SJSA1 (cell line): Measurements from ENCODE around the gene GABRA5. TPM values are rescaled to one million over a fixed set of nuclear protein-coding genes. Genes with fewer than 3 reads are reported as not detected.
"Not testable (repeated sequence)": the region's sequence is repeated elsewhere in the genome, so short reads cannot be mapped to it uniquely, and the experiment has no call there.

Experiments
- DNase-seq, 2 experiments: peaks; one replicate each; pipeline ENCODE4 v3.0.0-alpha.2; 2015 to 2020; ENCODE audit warnings: low spot score in 2 of 2, low read depth in 1 of 2
- H3K27ac ChIP-seq: fragments of 250-450 bp; sonication (Bioruptor Pico); 2 replicates; pipeline ENCODE4 v1.5.1; 2020; ENCODE audit warnings: mild to moderate bottlenecking, moderate library complexity
- H3K27me3 ChIP-seq: fragments of 250-450 bp; sonication (Bioruptor Pico); replicated peaks from 2 replicates; pipeline ENCODE4 v1.5.1; 2020; ENCODE audit warnings: mild to moderate bottlenecking, moderate library complexity
- H3K36me3 ChIP-seq: fragments of 250-450 bp; sonication (Bioruptor Pico); 2 replicates; pipeline ENCODE4 v1.5.1; 2020; ENCODE audit warnings: mild to moderate bottlenecking
- H3K4me1 ChIP-seq: fragments of 250-450 bp; sonication (Bioruptor Pico); replicated peaks from 2 replicates; pipeline ENCODE4 v1.6.1; 2021; ENCODE audit warnings: mild to moderate bottlenecking
- H3K4me3 ChIP-seq: fragments of 250-450 bp; sonication (Bioruptor Pico); 2 replicates; pipeline ENCODE4 v1.5.1; 2020; ENCODE audit warnings: mild to moderate bottlenecking
- H3K9me3 ChIP-seq: fragments of 250-450 bp; sonication (Bioruptor Pico); replicated peaks from 2 replicates; pipeline ENCODE4 v1.5.1; 2020; ENCODE audit warnings: mild to moderate bottlenecking
- total RNA-seq: library from RNA; depleted of rRNA; stranded (reverse); fragments of >200 nt; shearing (Covaris generic); gene quantifications from 2 replicates; pipeline ENCODE4 v1.2.3, GENCODE V29; 2014

GABRA5 gene
- total RNA-seq, 1 experiment from 2014 or later, result not detected

- Histone ChIP-seq H3K36me3 (no peaks in the 10 kb centered on the region), H3K9me3 (no peaks in the 10 kb centered on the region), H3K4me3 (no peak overlapping the region), H3K27me3 (no peaks in the 10 kb centered on the region), H3K27ac (no peak overlapping the region), H3K4me1 (0 out of 2 replicates have a peak, but pooled peaks cover 1% of the 10 kb centered on the region)
- DNase-seq, result no peak
Observed at GRCh38 chr15:26886566-26886965, 19.7 kb downstream of the GABRA5 start.

GRCh38 chr15:26887926-26888666 is 21.2 kb downstream of the GABRA5 start:
- Histone ChIP-seq H3K4me1 (0 out of 2 replicates have a peak, but pooled peaks cover 3% of the 10 kb centered on the region), H3K9me3 (no peaks in the 10 kb centered on the region), H3K36me3 (no peaks in the 10 kb centered on the region), H3K4me3 (no peak overlapping the region), H3K27me3 (no peaks in the 10 kb centered on the region), H3K27ac (no peak overlapping the region)
- DNase-seq, result no peak

GRCh38 chr15:26888761-26889160 is 21.9 kb downstream of the GABRA5 start:
- 0 out of 2 replicates have a peak, but pooled peaks cover 3% of the 10 kb centered on the region for H3K4me1 ChIP-seq
- no peaks in the 10 kb centered on the region for H3K27me3 ChIP-seq
- no peaks in the 10 kb centered on the region for H3K9me3 ChIP-seq
- no peak for DNase-seq
- H3K36me3 ChIP-seq, result no peaks in the 10 kb centered on the region
- H3K27ac ChIP-seq, result no peak overlapping the region
- no peak overlapping the region for H3K4me3 ChIP-seq

DNA sequence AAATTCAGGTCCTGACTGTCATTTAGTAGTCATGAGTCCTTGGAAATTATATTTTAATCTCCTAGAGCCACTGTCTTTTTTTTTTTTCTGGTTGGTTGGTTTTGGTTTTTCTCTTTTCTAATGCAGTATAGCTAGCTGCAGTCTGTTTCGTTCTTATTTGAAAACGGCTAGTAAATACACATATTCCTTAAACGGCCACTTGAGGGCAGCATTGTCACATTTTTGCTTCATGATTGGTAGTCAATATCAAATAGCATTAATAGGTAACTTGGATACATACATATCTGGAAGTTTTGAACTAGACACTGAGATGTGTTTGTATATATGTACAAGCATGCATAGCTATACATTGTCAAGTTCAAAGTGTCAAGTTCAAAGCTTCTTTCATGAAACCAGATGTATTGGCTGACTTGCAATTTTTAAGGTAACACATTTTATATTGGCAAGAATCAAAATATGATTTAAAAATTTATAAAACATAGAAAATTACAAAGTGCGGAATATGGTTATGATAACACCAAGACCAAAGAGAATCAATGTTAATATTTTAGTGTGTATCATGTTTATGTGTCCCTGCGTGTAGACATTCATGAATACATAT is 22.5 kb downstream of the GABRA5 start:
- H3K9me3 ChIP-seq, result no peaks in the 10 kb centered on the region
- H3K27ac ChIP-seq, result no peak overlapping the region
- H3K4me1 ChIP-seq, result 0 out of 2 replicates have a peak, but pooled peaks cover 3% of the 10 kb centered on the region
- no peaks in the 10 kb centered on the region for H3K36me3 ChIP-seq
- DNase-seq, result peak in 1 of 2 experiments; percentile 37
- H3K27me3 ChIP-seq, result no peaks in the 10 kb centered on the region
- H3K4me3 ChIP-seq, result no peak overlapping the region

DNA sequence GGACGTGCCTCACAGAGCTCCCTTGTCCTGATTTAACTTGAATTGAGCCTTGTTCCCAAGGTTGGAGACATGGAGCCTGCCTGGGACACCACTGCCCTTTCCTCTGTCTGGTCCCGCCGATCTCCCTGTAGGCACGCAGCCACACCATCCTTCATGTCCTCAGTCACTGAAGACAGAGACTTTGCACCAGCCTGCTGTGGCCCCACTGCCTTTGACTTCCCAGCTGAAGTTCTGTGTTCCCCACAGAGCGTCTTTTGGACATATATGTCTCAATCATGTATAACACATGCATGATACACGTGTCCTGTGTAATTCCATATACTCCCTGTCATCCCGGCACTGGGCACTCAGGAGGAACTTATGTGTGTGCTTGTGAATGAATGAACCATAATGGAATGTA is 23.6 kb downstream of the GABRA5 start:
- Histone ChIP-seq H3K27me3 (no peaks in the 10 kb centered on the region), H3K27ac (no peak overlapping the region)
- no peak for DNase-seq

DNA sequence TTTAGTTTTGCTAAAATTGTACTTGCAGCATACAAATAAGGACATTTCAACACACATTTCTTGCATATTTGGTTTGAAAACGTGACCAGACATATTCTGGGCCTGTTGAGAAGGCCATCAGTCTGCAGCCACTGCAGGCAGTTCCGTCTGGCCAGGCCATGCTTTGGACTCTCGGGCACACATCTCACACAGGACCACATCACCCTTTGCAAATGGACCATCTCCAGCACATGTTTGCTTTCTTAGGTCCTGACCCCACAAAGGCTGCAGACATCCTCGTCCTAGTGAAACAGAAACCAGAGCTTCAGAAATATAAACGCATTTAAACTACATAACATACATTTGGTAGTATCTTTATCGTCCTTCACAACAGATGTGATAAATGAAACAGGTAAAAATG is 24.1 kb downstream of the GABRA5 start:
- H3K4me1 ChIP-seq, result 0 out of 2 replicates have a peak, but pooled peaks cover 3% of the 10 kb centered on the region
- H3K4me3 ChIP-seq, result no peak overlapping the region
- no peak for DNase-seq

More for the DNA sequence above, 23.6 kb downstream of the GABRA5 start:
- Histone ChIP-seq H3K9me3 (no peaks in the 10 kb centered on the region), H3K4me1 (0 out of 2 replicates have a peak, but pooled peaks cover 3% of the 10 kb centered on the region), H3K36me3 (no peaks in the 10 kb centered on the region), H3K4me3 (no peak overlapping the region)

DNA sequence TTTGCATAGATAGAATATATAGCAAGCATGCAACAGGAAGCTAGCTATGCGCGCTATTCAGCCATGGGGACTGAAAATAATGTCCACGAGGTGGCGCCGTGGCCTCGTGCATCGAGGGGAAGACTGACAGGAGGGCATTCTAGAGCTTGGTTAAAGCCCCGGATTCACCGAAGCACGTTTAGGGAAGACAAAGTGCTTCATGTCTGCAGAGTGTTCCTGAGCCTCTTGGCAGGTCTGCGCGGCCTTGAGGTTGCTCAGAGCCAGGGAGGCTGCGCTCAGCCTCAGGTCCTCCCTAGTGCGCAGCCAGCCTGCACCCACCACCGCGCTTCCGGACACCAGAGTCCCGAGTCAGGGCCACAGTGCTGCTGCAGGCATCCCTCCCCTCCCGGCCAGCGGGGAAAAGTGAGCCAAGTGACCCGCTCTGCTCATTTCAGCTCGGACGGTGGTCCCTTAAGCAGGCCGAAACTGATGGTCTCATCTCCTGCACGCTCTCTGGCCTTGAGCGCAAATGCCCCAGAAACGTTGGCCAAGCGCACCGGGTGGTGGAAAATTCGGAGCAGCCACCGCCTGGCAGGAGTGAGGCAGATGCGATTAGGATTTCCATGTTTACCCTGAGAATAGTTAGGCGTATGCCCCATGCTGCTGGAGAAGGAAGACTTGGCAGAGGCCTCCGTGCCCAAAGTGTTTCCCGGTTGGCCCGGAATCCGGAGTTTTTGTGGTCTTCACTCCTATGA is 24.8 kb downstream of the GABRA5 start:
- Histone ChIP-seq H3K36me3 (no peaks in the 10 kb centered on the region), H3K4me3 (no peak overlapping the region), H3K4me1 (0 out of 2 replicates have a peak, but pooled peaks cover 3% of the 10 kb centered on the region), H3K27me3 (no peaks in the 10 kb centered on the region), H3K9me3 (no peaks in the 10 kb centered on the region), H3K27ac (no peak overlapping the region)
- peak; percentile 24 to 51 for DNase-seq

More for the DNA sequence above, 24.1 kb downstream of the GABRA5 start:
- H3K27me3 ChIP-seq, result no peaks in the 10 kb centered on the region
- no peak overlapping the region for H3K27ac ChIP-seq
- H3K9me3 ChIP-seq, result no peaks in the 10 kb centered on the region
- H3K36me3 ChIP-seq, result no peaks in the 10 kb centered on the region

- no peak overlapping the region for H3K4me3 ChIP-seq
- DNase-seq, result no peak
Observed at GRCh38 chr15:26892182-26892518, 25.3 kb downstream of the GABRA5 start.

DNA sequence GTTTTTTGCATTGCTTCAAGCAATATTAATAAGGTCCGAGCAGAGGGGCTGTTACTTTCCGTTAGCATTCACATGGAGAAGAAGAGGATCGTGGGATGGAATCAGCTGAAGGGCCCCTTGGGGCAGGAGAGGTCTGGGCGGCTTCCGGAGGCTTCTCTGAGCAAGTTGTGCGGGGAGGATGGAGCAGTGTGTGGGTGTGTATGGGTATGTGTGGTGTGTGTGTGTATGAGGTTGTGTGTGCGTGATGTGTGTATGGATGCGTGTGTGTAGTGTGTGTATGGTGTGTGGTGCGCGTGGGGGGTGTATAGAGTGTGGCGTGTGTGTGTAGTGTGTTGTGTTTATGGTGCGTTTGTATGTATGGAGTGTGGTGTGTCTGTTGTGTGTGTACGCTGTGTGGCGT is 25.8 kb downstream of the GABRA5 start:
- H3K9me3 ChIP-seq, result no peaks in the 10 kb centered on the region
- no peak overlapping the region for H3K4me3 ChIP-seq
- H3K36me3 ChIP-seq, result no peaks in the 10 kb centered on the region
- 0 out of 2 replicates have a peak, but pooled peaks cover 3% of the 10 kb centered on the region for H3K4me1 ChIP-seq
- H3K27ac ChIP-seq, result no peak overlapping the region
- no peak for DNase-seq
- H3K27me3 ChIP-seq, result no peaks in the 10 kb centered on the region

More at GRCh38 chr15:26892182-26892518, 25.3 kb downstream of the GABRA5 start:
- no peaks in the 10 kb centered on the region for H3K9me3 ChIP-seq
- H3K27ac ChIP-seq, result no peak overlapping the region
- H3K27me3 ChIP-seq, result no peaks in the 10 kb centered on the region
- 0 out of 2 replicates have a peak, but pooled peaks cover 3% of the 10 kb centered on the region for H3K4me1 ChIP-seq
- no peaks in the 10 kb centered on the region for H3K36me3 ChIP-seq

DNA sequence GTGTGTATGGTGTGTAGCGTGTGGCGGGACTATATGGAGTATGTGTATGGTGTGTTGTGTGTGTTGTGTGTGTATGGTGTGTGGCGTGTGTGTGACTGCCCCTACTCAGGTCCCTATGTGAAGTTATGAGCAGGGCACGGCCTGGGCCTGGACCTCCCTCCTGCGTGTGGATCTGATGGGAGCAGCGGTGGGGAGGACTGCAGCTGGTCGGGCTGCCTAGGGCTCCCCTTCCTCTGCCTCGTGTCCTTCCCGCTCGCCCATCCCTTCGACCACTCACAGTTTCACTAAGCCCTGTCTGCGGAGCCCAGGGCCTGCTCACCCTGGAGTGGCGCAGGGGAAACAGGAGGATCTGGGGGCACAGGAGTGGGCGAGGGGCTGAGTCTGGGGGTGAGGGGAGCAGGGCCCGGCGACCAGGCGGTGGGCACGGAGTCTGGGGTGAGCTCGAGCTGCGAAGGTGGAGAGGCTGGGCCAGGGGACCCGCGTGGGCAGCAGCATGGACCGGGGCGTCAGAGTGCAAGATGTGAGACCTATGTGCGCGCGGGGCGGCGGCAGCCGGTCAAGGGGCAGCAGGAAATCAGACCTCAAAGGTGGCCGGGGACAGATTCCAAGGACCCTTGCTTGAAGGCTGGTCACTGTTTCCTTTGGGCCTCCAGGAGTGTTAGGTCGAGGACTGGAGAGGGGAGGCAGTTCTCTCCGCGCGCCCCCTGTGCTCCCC is 26.6 kb downstream of the GABRA5 start:
- no peaks in the 10 kb centered on the region for H3K36me3 ChIP-seq
- no peak overlapping the region for H3K4me3 ChIP-seq
- no peaks in the 10 kb centered on the region for H3K27me3 ChIP-seq
- H3K9me3 ChIP-seq, result no peaks in the 10 kb centered on the region
- no peak overlapping the region for H3K27ac ChIP-seq
- DNase-seq, result peak in 1 of 2 experiments; percentile 34
- H3K4me1 ChIP-seq, result 0 out of 2 replicates have a peak, but pooled peaks cover 3% of the 10 kb centered on the region

DNA sequence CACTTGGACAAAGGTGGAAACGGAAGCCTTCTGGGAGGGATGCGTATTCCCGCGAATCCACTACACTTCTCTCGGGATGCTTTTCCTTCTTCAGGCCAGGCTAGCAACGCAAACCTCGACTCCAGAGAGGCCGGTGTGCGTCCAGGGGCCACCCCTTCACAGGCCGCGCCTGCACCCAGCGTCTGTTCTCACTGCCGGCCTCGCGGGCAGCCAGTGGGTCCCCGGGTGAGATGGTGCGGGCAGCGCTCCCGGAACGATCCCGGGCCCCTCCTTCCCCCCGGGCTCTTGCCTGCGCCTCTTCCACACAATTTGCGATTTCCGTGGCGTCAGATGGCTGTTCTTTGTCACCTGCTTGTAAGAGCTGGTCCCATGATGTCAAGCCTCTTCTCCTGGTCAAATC is 27.3 kb downstream of the GABRA5 start:
- no peak for DNase-seq
- Histone ChIP-seq H3K27ac (no peak overlapping the region), H3K27me3 (no peaks in the 10 kb centered on the region), H3K4me3 (no peak overlapping the region), H3K9me3 (no peaks in the 10 kb centered on the region), H3K4me1 (0 out of 2 replicates have a peak, but pooled peaks cover 3% of the 10 kb centered on the region), H3K36me3 (no peaks in the 10 kb centered on the region)

GRCh38 chr15:26895346-26895745 is 28.5 kb downstream of the GABRA5 start:
- not testable (repeated sequence) for H3K9me3 ChIP-seq, H3K36me3 ChIP-seq, H3K4me1 ChIP-seq, H3K27me3 ChIP-seq, H3K4me3 ChIP-seq, DNase-seq, H3K27ac ChIP-seq

DNA sequence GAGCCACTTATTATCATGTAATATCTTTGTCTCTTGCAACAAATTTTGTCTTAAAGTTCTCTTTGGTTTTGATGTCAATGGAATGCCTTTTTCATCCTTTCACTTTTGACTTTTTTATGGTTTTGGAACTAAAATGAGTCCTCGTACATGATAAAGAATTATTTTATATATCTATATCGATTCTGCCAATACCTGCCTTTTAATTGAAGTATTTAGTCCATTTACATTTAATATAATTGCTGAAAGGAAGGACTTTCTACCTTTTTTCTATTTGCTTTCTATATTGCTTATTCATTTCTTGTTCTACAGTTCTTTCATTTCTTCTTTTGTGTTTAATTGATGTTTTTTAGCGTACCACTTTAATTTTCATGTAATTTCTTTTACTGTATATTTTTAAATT is 32.8 kb downstream of the GABRA5 start:
- H3K36me3 ChIP-seq, result no peaks in the 10 kb centered on the region
- no peaks in the 10 kb centered on the region for H3K4me1 ChIP-seq
- no peak overlapping the region for H3K4me3 ChIP-seq
- H3K27me3 ChIP-seq, result no peaks in the 10 kb centered on the region
- no peak overlapping the region for H3K27ac ChIP-seq
- DNase-seq, result no peak
- H3K9me3 ChIP-seq, result no peaks in the 10 kb centered on the region; the same call in 1 of the 2 replicates
